ENCODE measurements around the gene DSC3. TPM values are rescaled to one million over a fixed set of nuclear protein-coding genes. Genes with fewer than 3 reads are reported as not detected.

Gene DSC3
- total and polyA plus RNA-seq, 12 donors: 0.08 to 4.7 (median 0.35) TPM

DNA sequence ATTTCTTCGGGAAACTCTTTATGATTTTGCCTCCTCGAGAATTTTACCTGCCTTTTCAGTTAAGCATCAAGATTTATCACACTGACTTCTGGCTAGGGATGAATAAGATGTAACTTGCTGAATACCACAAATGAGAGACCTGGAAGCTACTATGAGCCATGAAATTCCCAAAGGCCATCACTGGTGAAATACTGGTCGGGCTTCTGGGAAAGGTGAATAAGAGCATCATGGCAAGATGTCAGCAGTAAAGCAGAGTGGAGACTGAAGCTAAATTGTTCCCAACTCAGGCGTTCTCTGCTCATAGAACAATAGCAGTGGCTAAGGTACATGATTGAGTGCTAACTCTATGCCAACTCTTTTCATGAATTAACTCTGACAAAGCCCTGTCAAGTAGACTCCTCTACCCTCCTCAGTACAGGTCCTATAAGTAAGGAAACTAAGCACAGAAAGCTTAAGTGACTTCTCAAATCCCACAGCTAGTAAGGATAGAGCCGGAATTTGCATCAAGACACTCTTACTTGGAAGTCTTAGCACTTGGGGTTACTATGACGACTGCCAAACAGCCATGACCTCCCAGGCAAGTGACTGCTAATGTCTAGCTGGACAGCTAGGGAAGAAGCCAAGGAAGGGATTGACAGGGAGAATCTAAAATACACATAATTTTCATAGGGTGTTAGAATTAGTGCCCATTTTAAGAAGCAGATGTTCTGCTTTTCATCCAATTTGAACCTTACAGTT is 22.7 kb upstream of the DSC3 start:
- Histone ChIP-seq H3K9me3 (replicated peaks in 1 of 3) (no peaks in the 10 kb centered on the region), H3K4me1 (replicated peaks in 1 of 2) (no peaks in the 10 kb centered on the region), H3K27ac (no peak overlapping the region), H3K36me3 (replicated peaks in 1 of 2) (no peaks in the 10 kb centered on the region), H3K4me3 (no peak overlapping the region), H3K27me3 (no peaks in the 10 kb centered on the region)
- intact Hi-C loops (cut with DNase I): no loop called here
- WGBS, 4 donors: 62 to 78% (median 72%) methylated on average over 6 of the region's 6 CpGs
- TF ChIP-seq POLR2A (IDR thresholded peaks at IDR 0.05): no peak
- TF ChIP-seq, protein P1, sequence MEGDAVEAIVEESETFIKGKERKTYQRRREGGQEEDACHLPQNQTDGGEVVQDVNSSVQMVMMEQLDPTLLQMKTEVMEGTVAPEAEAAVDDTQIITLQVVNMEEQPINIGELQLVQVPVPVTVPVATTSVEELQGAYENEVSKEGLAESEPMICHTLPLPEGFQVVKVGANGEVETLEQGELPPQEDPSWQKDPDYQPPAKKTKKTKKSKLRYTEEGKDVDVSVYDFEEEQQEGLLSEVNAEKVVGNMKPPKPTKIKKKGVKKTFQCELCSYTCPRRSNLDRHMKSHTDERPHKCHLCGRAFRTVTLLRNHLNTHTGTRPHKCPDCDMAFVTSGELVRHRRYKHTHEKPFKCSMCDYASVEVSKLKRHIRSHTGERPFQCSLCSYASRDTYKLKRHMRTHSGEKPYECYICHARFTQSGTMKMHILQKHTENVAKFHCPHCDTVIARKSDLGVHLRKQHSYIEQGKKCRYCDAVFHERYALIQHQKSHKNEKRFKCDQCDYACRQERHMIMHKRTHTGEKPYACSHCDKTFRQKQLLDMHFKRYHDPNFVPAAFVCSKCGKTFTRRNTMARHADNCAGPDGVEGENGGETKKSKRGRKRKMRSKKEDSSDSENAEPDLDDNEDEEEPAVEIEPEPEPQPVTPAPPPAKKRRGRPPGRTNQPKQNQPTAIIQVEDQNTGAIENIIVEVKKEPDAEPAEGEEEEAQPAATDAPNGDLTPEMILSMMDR (IDR thresholded peaks at IDR 0.05): no peak
- DNase-seq: no peak

DNA sequence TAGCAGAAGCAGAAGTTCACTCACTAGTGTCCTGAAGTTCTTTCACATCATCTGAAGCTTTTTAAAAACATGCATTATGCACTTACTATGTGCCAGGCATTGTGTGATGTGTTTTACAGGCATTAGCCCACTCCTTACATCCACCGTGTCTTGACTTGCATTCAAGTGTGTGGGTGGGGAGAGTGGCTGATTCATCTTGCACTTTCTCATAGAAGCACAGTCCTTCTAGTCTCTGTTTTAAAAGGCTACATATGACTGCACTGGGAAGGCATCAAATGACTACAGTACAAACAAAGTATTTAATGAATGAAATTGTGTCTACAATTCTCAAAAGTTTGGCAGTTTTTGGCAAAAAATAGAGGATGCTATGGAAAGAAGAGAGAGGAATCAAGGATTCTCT is 21.6 kb upstream of the DSC3 start:
- Histone ChIP-seq H3K36me3 (replicated peaks in 1 of 2) (no peaks in the 10 kb centered on the region), H3K27ac (no peak overlapping the region), H3K27me3 (no peaks in the 10 kb centered on the region), H3K4me3 (no peak overlapping the region), H3K9me3 (replicated peaks in 1 of 3) (no peaks in the 10 kb centered on the region), H3K4me1 (replicated peaks in 1 of 2) (no peaks in the 10 kb centered on the region)
- no peak for DNase-seq
- intact Hi-C loops (cut with DNase I): no loop called here
- 73 to 83% (median 75%) methylated on average over 1 of the region's 1 CpG for WGBS, 4 donors
- no peak for TF ChIP-seq POLR2A (IDR thresholded peaks at IDR 0.05)
- TF ChIP-seq, protein P1 (IDR thresholded peaks at IDR 0.05): no peak

DNA sequence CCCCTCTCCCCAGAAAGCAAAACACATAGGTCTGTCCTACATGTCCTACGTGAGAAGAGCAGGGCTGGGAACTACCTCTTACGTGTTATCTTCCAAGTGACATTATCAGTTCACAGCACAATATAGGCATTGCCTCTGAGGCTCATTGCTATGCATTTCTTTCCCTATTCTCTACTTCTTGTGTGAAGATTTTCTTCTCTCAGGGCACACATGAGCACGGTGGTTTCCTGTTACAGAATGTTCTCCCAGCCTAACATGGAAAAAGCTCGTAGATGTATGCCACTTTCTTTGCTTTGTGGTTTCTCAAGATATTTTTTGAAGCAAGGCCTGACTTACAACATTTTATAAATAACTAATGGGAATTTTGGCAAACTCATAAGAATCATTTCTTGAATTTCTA is 19.4 kb upstream of the DSC3 start:
- WGBS, 4 donors: 35 to 59% (median 49%) methylated on average over 4 of the region's 4 CpGs
- no peaks in the 10 kb centered on the region for H3K4me1 ChIP-seq (replicated peaks in 1 of 2)
- H3K4me3 ChIP-seq: no peak overlapping the region
- no peaks in the 10 kb centered on the region for H3K36me3 ChIP-seq (replicated peaks in 1 of 2)
- no peak for TF ChIP-seq POLR2A (IDR thresholded peaks at IDR 0.05)
- TF ChIP-seq, protein P1 (IDR thresholded peaks at IDR 0.05): no peak
- H3K27ac ChIP-seq: no peak overlapping the region
- intact Hi-C loops (cut with DNase I): no loop called here
- H3K9me3 ChIP-seq (replicated peaks in 1 of 3): no peaks in the 10 kb centered on the region
- no peaks in the 10 kb centered on the region for H3K27me3 ChIP-seq
- DNase-seq: no peak

DNA sequence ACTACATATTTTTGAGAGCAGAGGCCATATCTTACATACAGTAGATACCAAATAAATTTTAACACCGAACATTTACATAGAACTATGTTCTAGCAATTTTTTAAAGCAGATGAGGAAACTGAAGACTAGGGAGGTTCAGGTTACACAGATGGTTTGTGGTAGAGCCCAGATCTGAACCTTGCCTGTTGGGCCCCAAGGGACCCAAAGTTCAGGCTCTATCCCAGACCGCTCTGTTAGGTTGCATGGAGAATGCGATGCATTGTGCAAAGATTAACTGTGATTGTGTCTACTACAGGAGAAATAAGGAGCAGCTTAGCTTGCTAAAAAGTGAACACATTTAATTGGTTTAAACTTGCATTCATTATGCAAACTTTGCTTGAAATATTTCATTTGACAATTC is 16.4 kb upstream of the DSC3 start:
- Histone ChIP-seq H3K27me3 (no peaks in the 10 kb centered on the region), H3K4me3 (no peak overlapping the region)

More for the DNA sequence above, 16.4 kb upstream of the DSC3 start:
- H3K27ac ChIP-seq: no peak overlapping the region
- H3K4me1 ChIP-seq (replicated peaks in 1 of 2): no peaks in the 10 kb centered on the region
- TF ChIP-seq POLR2A (IDR thresholded peaks at IDR 0.05): no peak
- TF ChIP-seq, protein P1 (IDR thresholded peaks at IDR 0.05): no peak
- intact Hi-C loops (cut with DNase I): no loop called here
- no peak for DNase-seq
- H3K9me3 ChIP-seq (replicated peaks in 1 of 3): no peaks in the 10 kb centered on the region
- H3K36me3 ChIP-seq (replicated peaks in 1 of 2): no peaks in the 10 kb centered on the region
- WGBS, 4 donors: 84 to 87% (median 86%) methylated on average over 3 of the region's 3 CpGs
